ENCODE measurements around the gene HINFP. TPM values are rescaled to one million over a fixed set of nuclear protein-coding genes. Genes with fewer than 3 reads are reported as not detected.

Gene HINFP
- total and polyA plus RNA-seq, 9 of the 15 experiments (the other 6 are each of a cell fraction or from before 2014, with no cell fraction given), result 13.8 to 34.1 (median 22.5) TPM

DNA sequence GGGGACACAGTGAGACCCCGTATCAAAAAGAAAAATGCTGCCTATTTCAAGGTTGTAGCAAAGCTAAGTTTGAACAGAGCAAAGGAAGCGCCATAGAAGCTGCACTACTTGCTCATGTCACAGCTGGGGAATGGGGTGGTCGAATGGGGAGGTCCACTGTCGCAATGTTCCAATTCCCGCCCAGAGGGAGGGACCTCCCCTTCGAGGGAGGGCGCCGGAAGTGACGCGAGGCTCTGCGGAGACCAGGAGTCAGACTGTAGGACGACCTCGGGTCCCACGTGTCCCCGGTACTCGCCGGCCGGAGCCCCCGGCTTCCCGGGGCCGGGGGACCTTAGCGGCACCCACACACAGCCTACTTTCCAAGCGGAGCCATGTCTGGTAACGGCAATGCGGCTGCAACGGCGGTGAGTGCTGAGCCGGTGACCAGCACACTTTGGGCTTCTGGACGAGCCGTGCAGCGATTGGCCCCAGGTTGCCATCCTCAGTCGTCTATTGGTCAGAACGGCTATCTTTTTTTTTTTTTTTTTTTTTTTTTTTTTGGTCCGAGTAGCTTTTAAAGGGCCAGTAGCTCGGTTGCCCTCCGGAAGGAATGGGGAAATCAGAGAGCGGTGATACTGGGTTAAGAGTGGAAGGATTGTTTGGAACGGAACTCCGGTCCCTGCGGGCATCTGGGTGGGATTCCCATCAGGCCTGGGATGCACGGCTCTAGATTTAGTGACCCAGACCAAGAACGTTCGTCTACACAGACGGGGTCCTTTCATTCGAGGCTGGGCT is 36.5 kb upstream of the HINFP start, which contains the start of gene HMBS (continued):
- TF ChIP-seq ZNF436 (CRISPR knock-in tag; IDR thresholded peaks at IDR 0.05), result no peak
- TF ChIP-seq CHD2 (IDR thresholded peaks at IDR 0.05; ENCODE audit: low read depth, low read length), result no peak
- TF ChIP-seq ZNF444 (CRISPR knock-in tag; IDR thresholded peaks at IDR 0.05), result no peak
- no peak for TF ChIP-seq SPI1 (IDR thresholded peaks at IDR 0.05; ENCODE audit: borderline replicate concordance, low read depth, low read length)
- TF ChIP-seq PHF20 (IDR thresholded peaks at IDR 0.05; ENCODE audit: partially characterized antibody), result peak; percentile 45
- no peak for TF ChIP-seq NR2F6 (CRISPR knock-in tag; IDR thresholded peaks at IDR 0.05)
- TF ChIP-seq PTRF (tag; IDR thresholded peaks at IDR 0.05), result no peak
- TF ChIP-seq ZNF696 (CRISPR knock-in tag; conservative IDR thresholded peaks at IDR 0.05), result no peak
- TF ChIP-seq, protein P1, sequence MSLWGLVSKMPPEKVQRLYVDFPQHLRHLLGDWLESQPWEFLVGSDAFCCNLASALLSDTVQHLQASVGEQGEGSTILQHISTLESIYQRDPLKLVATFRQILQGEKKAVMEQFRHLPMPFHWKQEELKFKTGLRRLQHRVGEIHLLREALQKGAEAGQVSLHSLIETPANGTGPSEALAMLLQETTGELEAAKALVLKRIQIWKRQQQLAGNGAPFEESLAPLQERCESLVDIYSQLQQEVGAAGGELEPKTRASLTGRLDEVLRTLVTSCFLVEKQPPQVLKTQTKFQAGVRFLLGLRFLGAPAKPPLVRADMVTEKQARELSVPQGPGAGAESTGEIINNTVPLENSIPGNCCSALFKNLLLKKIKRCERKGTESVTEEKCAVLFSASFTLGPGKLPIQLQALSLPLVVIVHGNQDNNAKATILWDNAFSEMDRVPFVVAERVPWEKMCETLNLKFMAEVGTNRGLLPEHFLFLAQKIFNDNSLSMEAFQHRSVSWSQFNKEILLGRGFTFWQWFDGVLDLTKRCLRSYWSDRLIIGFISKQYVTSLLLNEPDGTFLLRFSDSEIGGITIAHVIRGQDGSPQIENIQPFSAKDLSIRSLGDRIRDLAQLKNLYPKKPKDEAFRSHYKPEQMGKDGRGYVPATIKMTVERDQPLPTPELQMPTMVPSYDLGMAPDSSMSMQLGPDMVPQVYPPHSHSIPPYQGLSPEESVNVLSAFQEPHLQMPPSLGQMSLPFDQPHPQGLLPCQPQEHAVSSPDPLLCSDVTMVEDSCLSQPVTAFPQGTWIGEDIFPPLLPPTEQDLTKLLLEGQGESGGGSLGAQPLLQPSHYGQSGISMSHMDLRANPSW (CRISPR knock-in tag; IDR thresholded peaks at IDR 0.05), result no peak
- TF ChIP-seq, protein P2, sequence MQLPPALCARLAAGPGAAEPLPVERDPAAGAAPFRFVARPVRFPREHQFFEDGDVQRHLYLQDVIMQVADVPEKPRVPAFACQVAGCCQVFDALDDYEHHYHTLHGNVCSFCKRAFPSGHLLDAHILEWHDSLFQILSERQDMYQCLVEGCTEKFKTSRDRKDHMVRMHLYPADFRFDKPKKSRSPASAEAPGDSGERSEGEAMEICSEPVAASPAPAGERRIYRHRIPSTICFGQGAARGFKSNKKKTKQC (CRISPR knock-in tag; IDR thresholded peaks at IDR 0.05), result peak; percentile 14; the same call in 1 of the 2 replicates
- TF ChIP-seq ZNF174 (CRISPR knock-in tag; IDR thresholded peaks at IDR 0.05), result no peak
- no peak for TF ChIP-seq SRSF1 (IDR thresholded peaks at IDR 0.05; ENCODE audit: low read depth, low read length)
- no peak for TF ChIP-seq EP300 (IDR thresholded peaks at IDR 0.05; ENCODE audit: low read length)
- no peak for TF ChIP-seq ZNF785 (CRISPR knock-in tag; IDR thresholded peaks at IDR 0.05)
- peak; percentile 45; the same call in 1 of the 2 replicates for TF ChIP-seq ZNF263 (CRISPR knock-in tag; IDR thresholded peaks at IDR 0.05; ENCODE audit: borderline replicate concordance)
- TF ChIP-seq ZNF274 (IDR thresholded peaks at IDR 0.05; ENCODE audit: borderline replicate concordance, low read depth, low read length), result no peak
- TF ChIP-seq, protein P3, sequence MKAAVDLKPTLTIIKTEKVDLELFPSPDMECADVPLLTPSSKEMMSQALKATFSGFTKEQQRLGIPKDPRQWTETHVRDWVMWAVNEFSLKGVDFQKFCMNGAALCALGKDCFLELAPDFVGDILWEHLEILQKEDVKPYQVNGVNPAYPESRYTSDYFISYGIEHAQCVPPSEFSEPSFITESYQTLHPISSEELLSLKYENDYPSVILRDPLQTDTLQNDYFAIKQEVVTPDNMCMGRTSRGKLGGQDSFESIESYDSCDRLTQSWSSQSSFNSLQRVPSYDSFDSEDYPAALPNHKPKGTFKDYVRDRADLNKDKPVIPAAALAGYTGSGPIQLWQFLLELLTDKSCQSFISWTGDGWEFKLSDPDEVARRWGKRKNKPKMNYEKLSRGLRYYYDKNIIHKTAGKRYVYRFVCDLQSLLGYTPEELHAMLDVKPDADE (conservative IDR thresholded peaks at IDR 0.05; ENCODE audit: control insufficient read depth, low read depth, low read length), result peak; percentile 67; the same call in 1 of the 2 replicates
- no peak for TF ChIP-seq ZNF57 (CRISPR knock-in tag; IDR thresholded peaks at IDR 0.05)
- peak; percentile 93 for TF ChIP-seq ZSCAN29 (IDR thresholded peaks at IDR 0.05)
- TF ChIP-seq NONO (IDR thresholded peaks at IDR 0.05; ENCODE audit: low read depth in 2 of 2, low read length in 1 of 2), result no peak
- TF ChIP-seq FOXK1 (CRISPR knock-in tag; IDR thresholded peaks at IDR 0.05; ENCODE audit: borderline replicate concordance), result no peak
- TF ChIP-seq RHOXF2B (CRISPR knock-in tag; conservative IDR thresholded peaks at IDR 0.05), result no peak
- peak; percentile 26; the same call in 1 of the 2 replicates for TF ChIP-seq MXI1 (IDR thresholded peaks at IDR 0.05; ENCODE audit: low read depth, low read length)
- TF ChIP-seq ZNF583 (CRISPR knock-in tag; IDR thresholded peaks at IDR 0.05), result no peak
- TF ChIP-seq, protein P4, sequence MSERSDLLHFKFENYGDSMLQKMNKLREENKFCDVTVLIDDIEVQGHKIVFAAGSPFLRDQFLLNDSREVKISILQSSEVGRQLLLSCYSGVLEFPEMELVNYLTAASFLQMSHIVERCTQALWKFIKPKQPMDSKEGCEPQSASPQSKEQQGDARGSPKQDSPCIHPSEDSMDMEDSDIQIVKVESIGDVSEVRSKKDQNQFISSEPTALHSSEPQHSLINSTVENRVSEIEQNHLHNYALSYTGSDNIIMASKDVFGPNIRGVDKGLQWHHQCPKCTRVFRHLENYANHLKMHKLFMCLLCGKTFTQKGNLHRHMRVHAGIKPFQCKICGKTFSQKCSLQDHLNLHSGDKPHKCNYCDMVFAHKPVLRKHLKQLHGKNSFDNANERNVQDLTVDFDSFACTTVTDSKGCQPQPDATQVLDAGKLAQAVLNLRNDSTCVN (CRISPR knock-in tag; IDR thresholded peaks at IDR 0.05), result no peak
